Liver (tissue), 9 donors: ENCODE measurements around the gene ECSCR. TPM values are rescaled to one million over a fixed set of nuclear protein-coding genes. Genes with fewer than 3 reads are reported as not detected.
A peak's percentile ranks its signal among the peaks of the same experiment; 100 is the strongest.
"Not testable (repeated sequence)": the region's sequence is repeated elsewhere in the genome, so short reads cannot be mapped to it uniquely, and the experiment has no call there.

Source experiments
- DNase-seq: peaks from one replicate; pipeline ENCODE4 v3.0.0-alpha.2; 2017; ENCODE audit warnings: low spot score
- H3K27ac ChIP-seq, 2 donors: one replicate each; pipeline ENCODE4 v1.7.0; 2013; ENCODE audit warnings: inconsistent platforms in 2 of 2, low read length in 2 of 2, control low read depth in 1 of 2, low read depth in 1 of 2, mild to moderate bottlenecking in 1 of 2
- H3K27me3 ChIP-seq, 4 donors: one replicate each; pipeline versions ENCODE4 v1.6.1 to v1.7.0; 2013; ENCODE audit warnings: low read length in 3 of 4, inconsistent platforms in 1 of 4, mild to moderate bottlenecking in 1 of 4, moderate library complexity in 1 of 4; ENCODE audit not compliant: control insufficient read depth in 4 of 4, insufficient read depth in 4 of 4
- H3K36me3 ChIP-seq, 4 donors: one replicate each; pipeline versions ENCODE4 v1.6.1 to v1.7.0; 2013; ENCODE audit warnings: low read length in 3 of 4, mild to moderate bottlenecking in 3 of 4, low read depth in 1 of 4, moderate library complexity in 1 of 4; ENCODE audit not compliant: control insufficient read depth in 4 of 4, insufficient read depth in 3 of 4
- H3K4me1 ChIP-seq, 4 donors: one replicate each; pipeline versions ENCODE4 v1.6.1 to v1.7.0; 2013; ENCODE audit warnings: low read length in 3 of 4, mild to moderate bottlenecking in 3 of 4, moderate library complexity in 1 of 4; ENCODE audit not compliant: control insufficient read depth in 4 of 4, insufficient read depth in 4 of 4
- H3K4me3 ChIP-seq, 3 donors: one replicate each; pipeline versions ENCODE4 v1.6.1 to v1.7.0; 2013; ENCODE audit warnings: low read length in 3 of 3, control low read depth in 1 of 3, low read depth in 1 of 3, mild to moderate bottlenecking in 1 of 3
- H3K9ac ChIP-seq, 2 donors: one replicate each; pipeline ENCODE4 v1.7.0; 2013; ENCODE audit warnings: low read length in 2 of 2, mild to moderate bottlenecking in 2 of 2, moderate library complexity in 2 of 2, control low read depth in 1 of 2, low read depth in 1 of 2
- H3K9me3 ChIP-seq, 4 donors: one replicate each; pipeline versions ENCODE4 v1.6.1 to v1.7.0; 2013; ENCODE audit warnings: low read length in 3 of 4; ENCODE audit not compliant: control insufficient read depth in 4 of 4
- GABPA ChIP-seq, 2 donors: IDR thresholded peaks in 1 of 2; conservative IDR thresholded peaks in 1 of 2; 2 replicates each; pipeline ENCODE4 v1.6.1; 2016; ENCODE audit warnings: antibody characterized with exemption in 2 of 2, mild to moderate bottlenecking in 1 of 2, moderate library complexity in 1 of 2
- HNF4G ChIP-seq: IDR thresholded peaks from 2 replicates; pipeline ENCODE4 v1.6.1; 2016; ENCODE audit warnings: antibody characterized with exemption
- NR2F2 ChIP-seq: IDR thresholded peaks from 2 replicates; pipeline ENCODE4 v1.6.1; 2016; ENCODE audit warnings: antibody characterized with exemption
- RAD21 ChIP-seq, 2 donors: IDR thresholded peaks; 2 replicates each; pipeline ENCODE4 v1.6.1; 2016; ENCODE audit warnings: antibody characterized with exemption in 2 of 2, mild to moderate bottlenecking in 2 of 2
- RXRA ChIP-seq, 2 donors: IDR thresholded peaks; 2 replicates each; pipeline ENCODE4 v1.6.1; 2017 to 2018; ENCODE audit warnings: antibody characterized with exemption in 2 of 2, mild to moderate bottlenecking in 1 of 2
- TAF1 ChIP-seq: conservative IDR thresholded peaks from 2 replicates; pipeline ENCODE4 v1.6.1; 2016; ENCODE audit warnings: antibody characterized with exemption, mild to moderate bottlenecking
- YY1 ChIP-seq: IDR thresholded peaks from 2 replicates; pipeline ENCODE4 v1.6.1; 2016; ENCODE audit warnings: antibody characterized with exemption, mild to moderate bottlenecking
- WGBS: extraction: QIAGEN DNeasy Blood & Tissue Kit; methylation state at CpG from one replicate; pipeline ENCODE4 v1.1.7; 2013; 5-methylcytosine and 5-hydroxymethylcytosine counted together
- polyA plus RNA-seq, 2 donors: library from polyadenylated mRNA; stranded (reverse) in 1 of 2; unstranded in 1 of 2; fragments of 200-250 nt in 1 of 2; fragments of >200 nt in 1 of 2; fragmentation: Nextera tagmentation in 1 of 2; extraction: Ambion mirVana in 1 of 2; gene quantifications; one replicate each; pipeline versions ENCODE4 v1.2.1 to v1.2.3, GENCODE V29; 2013 to 2015
- total RNA-seq, 2 donors: library from RNA; depleted of rRNA; stranded (reverse); fragments of >200 nt; gene quantifications; one replicate each; pipeline ENCODE4 v1.2.3, GENCODE V29; 2014
- TF ChIP-seq, protein P1 (sequence below): IDR thresholded peaks from 2 replicates; pipeline ENCODE4 v1.6.1; 2016; ENCODE audit warnings: antibody characterized with exemption
- TF ChIP-seq, protein P2 (sequence below): IDR thresholded peaks from 2 replicates; pipeline ENCODE4 v1.6.1; 2016; ENCODE audit warnings: antibody characterized with exemption
- TF ChIP-seq, protein P3 (sequence below): IDR thresholded peaks from 2 replicates; pipeline ENCODE4 v1.6.1; 2016; ENCODE audit warnings: antibody characterized with exemption
- TF ChIP-seq, protein P4 (sequence below): fragments of 150-350 bp; IDR thresholded peaks from 2 replicates; pipeline ENCODE4 v1.5.1; 2017; ENCODE audit warnings: improper control_type of control experiment, low read depth, low read length; ENCODE audit not compliant: missing input control
- donor health status: healthy.
- donor health status: healthy.
- donor health status: healthy.
- donor health status: healthy.
- donor health status: healthy.

The ECSCR gene
- total and polyA plus RNA-seq, 4 donors, result 3.2 to 4.9 (median 3.5) TPM

DNA sequence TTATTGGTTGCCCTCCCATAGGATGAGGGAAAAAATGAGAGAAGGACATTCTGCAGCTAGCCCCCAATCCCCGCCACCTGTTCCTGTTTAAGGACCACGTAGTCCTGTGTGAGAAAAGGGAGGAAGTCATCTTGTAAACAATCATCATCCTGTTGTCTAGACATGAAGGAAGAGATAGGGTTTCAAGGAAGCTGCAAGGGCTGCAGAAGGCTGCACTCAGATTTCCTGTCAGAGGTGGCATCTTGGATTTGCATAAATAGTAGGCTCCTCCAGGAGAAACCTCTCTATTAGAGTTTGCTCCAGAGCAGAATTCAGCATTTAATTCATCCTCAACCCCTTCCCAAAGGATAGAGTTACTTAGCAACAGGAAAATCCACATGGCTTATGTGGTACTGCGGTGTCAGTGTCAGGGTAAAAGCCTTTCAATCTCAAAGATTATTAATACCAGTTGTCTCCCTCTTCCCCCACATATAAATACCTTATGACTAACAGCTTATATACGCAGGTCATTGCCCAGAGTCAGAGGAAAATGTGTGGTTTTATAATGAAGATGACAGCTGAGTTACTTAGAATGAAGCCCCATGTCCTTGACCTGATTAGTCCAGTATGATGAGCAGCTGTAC is 18.6 kb downstream of the ECSCR start:
- no peak for DNase-seq
- no peak overlapping the region for H3K27ac ChIP-seq
- 70% methylated on average over 4 of the region's 4 CpGs for WGBS

DNA sequence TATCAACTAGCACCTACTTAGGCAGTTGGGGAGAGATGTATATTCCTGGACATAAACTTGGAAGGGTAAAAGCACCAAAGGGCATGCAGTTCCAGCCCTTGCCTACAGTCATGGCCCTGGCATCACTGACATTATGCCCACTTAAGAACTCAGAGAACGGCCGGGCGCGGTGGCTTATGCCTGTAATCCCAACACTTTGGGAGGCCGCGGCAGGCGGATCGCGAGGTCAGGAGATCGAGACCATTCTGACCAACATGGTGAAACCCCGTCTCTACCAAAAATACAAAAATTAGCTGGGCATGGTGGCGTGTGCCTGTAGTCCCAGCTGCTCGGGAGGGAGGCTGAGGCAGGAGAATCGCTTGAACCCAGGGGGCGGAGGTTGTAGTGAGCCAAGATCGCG is 22.1 kb downstream of the ECSCR start:
- 96% methylated on average over 17 of the region's 17 CpGs for WGBS
- DNase-seq, H3K27ac ChIP-seq, H3K4me3 ChIP-seq, H3K36me3 ChIP-seq, H3K9me3 ChIP-seq, H3K27me3 ChIP-seq, H3K9ac ChIP-seq: not testable (repeated sequence)
- H3K4me1 ChIP-seq, result peaks cover 0 to 11% (median 2%) of the 10 kb centered on the region in 4 donors

More for the DNA sequence above, 18.6 kb downstream of the ECSCR start:
- H3K4me1 ChIP-seq, result peaks cover 0 to 7% (median 2%) of the 10 kb centered on the region in 4 donors
- H3K4me3 ChIP-seq, result no peak overlapping the region
- no peaks in the 10 kb centered on the region for H3K27me3 ChIP-seq
- no peaks in the 10 kb centered on the region for H3K36me3 ChIP-seq
- H3K9me3 ChIP-seq, result no peaks in the 10 kb centered on the region
- TF ChIP-seq HNF4G (no peak), YY1 (no peak), TAF1 (no peak), GABPA (IDR thresholded peaks at IDR 0.05 in 1 of 2, conservative IDR thresholded peaks at IDR 0.05 in 1 of 2) (no peak), RXRA (IDR thresholded peaks at IDR 0.05) (no peak)
- TF ChIP-seq, protein P1, sequence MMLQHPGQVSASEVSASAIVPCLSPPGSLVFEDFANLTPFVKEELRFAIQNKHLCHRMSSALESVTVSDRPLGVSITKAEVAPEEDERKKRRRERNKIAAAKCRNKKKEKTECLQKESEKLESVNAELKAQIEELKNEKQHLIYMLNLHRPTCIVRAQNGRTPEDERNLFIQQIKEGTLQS, result no peak
- no peak overlapping the region for H3K9ac ChIP-seq

DNA sequence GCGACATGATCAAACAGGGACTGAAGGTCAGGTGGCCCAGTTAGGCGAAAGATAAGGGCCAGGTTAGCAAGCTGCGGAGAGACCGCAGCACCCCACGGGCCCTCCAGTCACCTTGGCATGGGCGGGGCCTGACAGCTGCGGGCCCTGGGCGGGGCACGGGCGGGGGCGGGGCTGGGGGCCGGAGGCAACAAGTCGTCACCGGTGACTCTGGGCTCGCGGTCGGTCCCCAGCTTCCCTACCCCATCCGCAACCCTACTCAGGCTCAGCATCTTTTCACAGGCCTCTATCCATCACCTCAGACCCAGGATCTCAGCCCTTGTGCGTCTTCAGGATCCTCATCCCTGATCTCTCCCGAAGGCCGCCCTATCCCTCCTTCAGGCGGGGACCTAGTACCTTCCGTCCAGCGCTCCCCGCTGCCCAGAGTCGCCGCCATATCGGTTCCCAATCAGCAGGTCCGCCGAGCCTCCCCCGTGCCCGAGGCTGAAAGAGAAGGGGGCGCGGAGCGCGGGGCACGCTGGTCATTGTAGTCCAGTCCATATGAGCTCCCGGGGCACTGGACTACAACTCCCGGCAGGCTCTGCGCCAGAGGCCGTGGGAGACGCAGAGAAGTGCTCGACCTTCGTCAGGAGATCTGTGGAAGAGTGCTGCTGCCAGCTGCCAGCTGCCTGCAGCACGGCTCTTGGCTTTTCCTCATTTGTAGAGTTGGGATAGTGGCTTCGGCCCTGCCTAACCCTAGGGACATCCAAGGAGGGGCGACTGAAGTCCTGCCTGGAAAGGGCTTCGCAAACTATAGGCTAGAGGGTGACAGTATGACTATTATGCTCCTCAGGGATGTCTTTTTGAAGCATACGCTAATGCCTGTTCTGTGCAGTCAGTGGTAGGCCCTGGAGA is 23.3 kb downstream of the ECSCR start, which contains the start of gene DNAJC18:
Gene DNAJC18 (minus strand): TSS at position 513 of the 891 bp plus-strand sequence. CDS start 80 bp downstream, at position 433.
- Histone ChIP-seq H3K4me1 (peaks cover 0 to 11% (median 2%) of the 10 kb centered on the region in 4 donors), H3K9ac (peak within 1 kb of the TSS; percentile 39 to 82), H3K27me3 (no peaks in the 10 kb centered on the region), H3K4me3 (peak within 1 kb of the TSS; percentile 72 to 90 (median 86)), H3K27ac (peak within 1 kb of the TSS; percentile 68 to 81), H3K36me3 (no peaks in the 10 kb centered on the region), H3K9me3 (no peaks in the 10 kb centered on the region)
- 5% methylated on average over 49 of the region's 49 CpGs for WGBS
- TF ChIP-seq, protein P2, sequence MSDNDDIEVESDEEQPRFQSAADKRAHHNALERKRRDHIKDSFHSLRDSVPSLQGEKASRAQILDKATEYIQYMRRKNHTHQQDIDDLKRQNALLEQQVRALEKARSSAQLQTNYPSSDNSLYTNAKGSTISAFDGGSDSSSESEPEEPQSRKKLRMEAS, result peak; percentile 18
- TF ChIP-seq, protein P3, sequence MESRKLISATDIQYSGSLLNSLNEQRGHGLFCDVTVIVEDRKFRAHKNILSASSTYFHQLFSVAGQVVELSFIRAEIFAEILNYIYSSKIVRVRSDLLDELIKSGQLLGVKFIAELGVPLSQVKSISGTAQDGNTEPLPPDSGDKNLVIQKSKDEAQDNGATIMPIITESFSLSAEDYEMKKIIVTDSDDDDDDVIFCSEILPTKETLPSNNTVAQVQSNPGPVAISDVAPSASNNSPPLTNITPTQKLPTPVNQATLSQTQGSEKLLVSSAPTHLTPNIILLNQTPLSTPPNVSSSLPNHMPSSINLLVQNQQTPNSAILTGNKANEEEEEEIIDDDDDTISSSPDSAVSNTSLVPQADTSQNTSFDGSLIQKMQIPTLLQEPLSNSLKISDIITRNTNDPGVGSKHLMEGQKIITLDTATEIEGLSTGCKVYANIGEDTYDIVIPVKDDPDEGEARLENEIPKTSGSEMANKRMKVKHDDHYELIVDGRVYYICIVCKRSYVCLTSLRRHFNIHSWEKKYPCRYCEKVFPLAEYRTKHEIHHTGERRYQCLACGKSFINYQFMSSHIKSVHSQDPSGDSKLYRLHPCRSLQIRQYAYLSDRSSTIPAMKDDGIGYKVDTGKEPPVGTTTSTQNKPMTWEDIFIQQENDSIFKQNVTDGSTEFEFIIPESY, result no peak
- TF ChIP-seq NR2F2 (peak; percentile 38), YY1 (peak; percentile 30), RAD21 (IDR thresholded peaks at IDR 0.05) (peak in 1 of 2 donors; percentile 26)
- TF ChIP-seq, protein P4, sequence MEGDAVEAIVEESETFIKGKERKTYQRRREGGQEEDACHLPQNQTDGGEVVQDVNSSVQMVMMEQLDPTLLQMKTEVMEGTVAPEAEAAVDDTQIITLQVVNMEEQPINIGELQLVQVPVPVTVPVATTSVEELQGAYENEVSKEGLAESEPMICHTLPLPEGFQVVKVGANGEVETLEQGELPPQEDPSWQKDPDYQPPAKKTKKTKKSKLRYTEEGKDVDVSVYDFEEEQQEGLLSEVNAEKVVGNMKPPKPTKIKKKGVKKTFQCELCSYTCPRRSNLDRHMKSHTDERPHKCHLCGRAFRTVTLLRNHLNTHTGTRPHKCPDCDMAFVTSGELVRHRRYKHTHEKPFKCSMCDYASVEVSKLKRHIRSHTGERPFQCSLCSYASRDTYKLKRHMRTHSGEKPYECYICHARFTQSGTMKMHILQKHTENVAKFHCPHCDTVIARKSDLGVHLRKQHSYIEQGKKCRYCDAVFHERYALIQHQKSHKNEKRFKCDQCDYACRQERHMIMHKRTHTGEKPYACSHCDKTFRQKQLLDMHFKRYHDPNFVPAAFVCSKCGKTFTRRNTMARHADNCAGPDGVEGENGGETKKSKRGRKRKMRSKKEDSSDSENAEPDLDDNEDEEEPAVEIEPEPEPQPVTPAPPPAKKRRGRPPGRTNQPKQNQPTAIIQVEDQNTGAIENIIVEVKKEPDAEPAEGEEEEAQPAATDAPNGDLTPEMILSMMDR, result no peak
- DNase-seq, result peak; percentile 90
